Measurements from ENCODE around the gene NFATC4. TPM values are rescaled to one million over a fixed set of nuclear protein-coding genes. Genes with fewer than 3 reads are reported as not detected.
A peak's percentile ranks its signal among the peaks of the same experiment; 100 is the strongest.

Gene NFATC4
- polyA plus RNA-seq (2013, experiment 1 of 2): 5.9 TPM
- 5.1 TPM for polyA plus RNA-seq (2013, experiment 2 of 2)

DNA sequence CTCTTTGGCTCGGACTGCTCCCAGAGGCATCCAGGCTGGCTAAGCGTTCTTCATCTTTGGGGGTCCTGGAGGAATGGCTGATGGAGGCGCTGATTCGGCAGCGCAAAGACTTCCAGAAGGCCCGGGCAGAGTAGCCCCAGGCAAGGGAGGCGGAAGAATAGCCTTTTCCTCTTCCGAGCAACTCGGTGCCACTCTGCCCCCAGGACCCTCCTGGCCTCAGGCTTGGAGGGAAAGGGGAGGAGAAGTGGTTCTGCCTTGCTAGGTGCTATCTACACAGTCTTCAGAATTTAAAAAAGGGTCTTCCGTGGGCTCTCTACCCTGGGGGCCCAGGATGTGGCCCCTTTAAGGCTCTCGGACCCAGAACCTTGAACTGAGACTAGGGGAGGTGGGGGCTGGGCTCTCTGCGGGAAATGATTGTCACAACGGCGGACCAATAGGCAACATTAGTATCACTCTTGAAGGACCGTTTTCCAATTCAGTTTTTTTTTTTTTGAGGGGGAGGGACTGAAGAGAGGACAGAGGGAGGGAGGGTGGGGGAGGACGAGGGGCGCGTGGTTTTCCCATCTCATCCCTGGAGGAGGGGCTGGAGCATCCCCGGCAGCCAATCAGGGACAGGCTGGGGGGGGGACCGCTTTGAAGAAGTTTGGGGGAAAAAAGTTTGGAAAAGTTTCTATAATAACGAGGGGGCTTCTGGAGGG, at the start of gene NFATC4:
TSS of gene NFATC4 (plus strand) at position 671 of the 698 bp plus-strand sequence. CDS start 157 bp downstream, outside the sequence.
- peaks cover 5% of the 10 kb centered on the region for H3K4me1 ChIP-seq (ENCODE audit: control insufficient read depth, low read depth, low read length)
- no peaks in the 10 kb centered on the region for H3K36me3 ChIP-seq (ENCODE audit: control insufficient read depth, insufficient read depth, low read length)
- peak within 1 kb of the TSS; percentile 78 for H4K8ac ChIP-seq (ENCODE audit: low read depth, low read length)
- H2BK5ac ChIP-seq (ENCODE audit: low read length): peak within 1 kb of the TSS; percentile 66
- no peak within 1 kb of the TSS for H4K5ac ChIP-seq (ENCODE audit: low read length)
- H3K18ac ChIP-seq (ENCODE audit: low read length): peak within 1 kb of the TSS; percentile 86
- H3K23ac ChIP-seq (ENCODE audit: low read length): peak within 1 kb of the TSS; percentile 94
- peak within 1 kb of the TSS; percentile 77 for H3K4me2 ChIP-seq (ENCODE audit: low read length)
- H2BK15ac ChIP-seq (replicated peaks; ENCODE audit: low read depth): peak within 1 kb of the TSS; percentile 74
- peak within 1 kb of the TSS; percentile 69 for H3K9ac ChIP-seq (ENCODE audit: low read length)
- WGBS (ENCODE audit: extremely low coverage, insufficient coverage, low lambda C conversion rate): no CpG with 5 or more reads among the region's 21 CpGs
- peak within 1 kb of the TSS; percentile 7 for H2BK120ac ChIP-seq (ENCODE audit: low read depth, low read length)
- DNase-seq: peak; percentile 98
- peak within 1 kb of the TSS; percentile 50 for H3K27ac ChIP-seq (ENCODE audit: low read depth, low read length)
- no peaks in the 10 kb centered on the region for H3K79me2 ChIP-seq (ENCODE audit: control insufficient read depth, insufficient read depth, low read length)
- H3K4ac ChIP-seq (ENCODE audit: low read depth, low read length): peak within 1 kb of the TSS; percentile 28
- peak within 1 kb of the TSS; percentile 62 for H3K4me3 ChIP-seq (ENCODE audit: low read length)
- H3K27me3 ChIP-seq (ENCODE audit: insufficient read depth, low read length, poor library complexity): no peaks in the 10 kb centered on the region
- H2AK5ac ChIP-seq (ENCODE audit: low read length): no peak within 1 kb of the TSS
- peak within 1 kb of the TSS; percentile 81 for H3K56ac ChIP-seq (ENCODE audit: low read length)
- no peaks in the 10 kb centered on the region for H3K79me1 ChIP-seq (ENCODE audit: low read length)

DNA sequence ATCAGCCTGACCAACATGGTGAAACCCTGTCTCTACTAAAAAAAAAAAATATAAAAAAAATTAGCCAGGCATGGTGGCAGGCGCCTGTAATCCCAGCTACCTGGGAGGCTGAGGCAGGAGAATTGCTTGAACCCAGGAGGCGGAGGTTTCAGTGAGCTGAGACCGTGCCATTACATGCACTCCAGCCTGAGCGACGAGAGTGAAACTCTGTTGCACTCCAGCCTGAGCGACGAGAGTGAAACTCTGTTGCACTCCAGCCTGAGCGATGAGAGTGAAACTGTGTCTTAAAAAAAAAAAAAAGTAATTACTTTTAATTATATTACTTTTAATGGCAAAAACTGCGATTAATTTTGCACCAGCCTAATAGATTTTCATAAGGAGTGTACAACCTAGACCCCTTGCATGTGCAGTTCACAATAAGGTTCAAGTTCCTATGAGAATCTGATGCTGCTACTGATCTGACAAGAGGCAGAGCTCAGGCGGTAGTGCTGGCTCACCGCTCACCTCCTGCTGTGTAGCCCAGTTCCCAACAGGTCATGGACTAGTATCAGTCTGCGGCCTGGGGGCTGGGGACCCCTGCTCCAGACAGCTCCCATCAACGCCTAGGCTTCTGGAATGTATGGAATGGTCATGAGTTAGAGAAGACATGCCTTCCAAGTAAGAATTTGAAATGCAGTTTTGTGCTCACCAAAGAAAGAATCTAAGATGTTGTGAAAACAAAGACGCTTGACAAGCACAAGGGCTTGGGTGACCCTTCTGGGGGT, 46.6 kb upstream of the NFATC4 start:
- WGBS (ENCODE audit: extremely low coverage, insufficient coverage, low lambda C conversion rate): no CpG with 5 or more reads among the region's 14 CpGs
- H2AK5ac ChIP-seq (ENCODE audit: low read length): no peak overlapping the region
- no peaks in the 10 kb centered on the region for H3K27me3 ChIP-seq (ENCODE audit: insufficient read depth, low read length, poor library complexity)

DNA sequence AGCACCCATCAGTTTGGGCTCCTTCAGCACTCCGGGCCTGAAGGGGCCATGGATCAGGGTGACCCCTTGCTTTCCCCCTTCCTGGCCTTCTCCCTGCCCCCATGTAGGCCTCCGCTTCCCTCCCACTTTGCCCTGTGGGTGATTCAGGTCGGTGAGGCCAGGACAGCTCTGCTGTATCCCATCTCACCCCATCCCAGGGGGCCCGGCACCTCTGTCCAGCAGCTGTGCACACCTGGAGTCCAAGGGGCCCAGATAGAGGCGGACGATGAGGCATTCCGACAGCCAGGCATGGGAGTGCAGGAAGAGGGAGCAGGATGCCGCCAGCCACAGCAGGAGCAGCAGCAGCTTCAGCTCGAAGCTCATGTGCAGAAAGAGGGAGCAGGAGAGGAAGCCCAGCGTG, 45.3 kb upstream of the NFATC4 start:
- DNase-seq: no peak
- Histone ChIP-seq H3K4ac (ENCODE audit: low read depth, low read length) (no peak overlapping the region), H3K79me1 (ENCODE audit: low read length) (no peaks in the 10 kb centered on the region), H4K8ac (ENCODE audit: low read depth, low read length) (no peak overlapping the region), H3K9ac (ENCODE audit: low read length) (no peak overlapping the region), H3K27me3 (ENCODE audit: insufficient read depth, low read length, poor library complexity) (no peaks in the 10 kb centered on the region), H2BK15ac (replicated peaks; ENCODE audit: low read depth) (no peak overlapping the region), H3K18ac (ENCODE audit: low read length) (no peak overlapping the region), H2BK5ac (ENCODE audit: low read length) (no peak overlapping the region), H3K36me3 (ENCODE audit: control insufficient read depth, insufficient read depth, low read length) (no peaks in the 10 kb centered on the region), H3K4me1 (ENCODE audit: control insufficient read depth, low read depth, low read length) (peaks cover under 1% of the 10 kb centered on the region), H3K4me3 (ENCODE audit: low read length) (no peak overlapping the region), H2BK120ac (ENCODE audit: low read depth, low read length) (no peak overlapping the region), H3K56ac (ENCODE audit: low read length) (no peak overlapping the region), H4K5ac (ENCODE audit: low read length) (no peak overlapping the region), H3K23ac (ENCODE audit: low read length) (no peak overlapping the region), H3K27ac (ENCODE audit: low read depth, low read length) (no peak overlapping the region), H3K4me2 (ENCODE audit: low read length) (no peak overlapping the region), H2AK5ac (ENCODE audit: low read length) (no peak overlapping the region), H3K79me2 (ENCODE audit: control insufficient read depth, insufficient read depth, low read length) (no peaks in the 10 kb centered on the region)
- WGBS (ENCODE audit: extremely low coverage, insufficient coverage, low lambda C conversion rate): no CpG with 5 or more reads among the region's 10 CpGs

More for the DNA sequence above, 46.6 kb upstream of the NFATC4 start:
- Histone ChIP-seq H3K18ac (ENCODE audit: low read length) (no peak overlapping the region), H3K56ac (ENCODE audit: low read length) (no peak overlapping the region), H3K4ac (ENCODE audit: low read depth, low read length) (no peak overlapping the region), H2BK15ac (replicated peaks; ENCODE audit: low read depth) (no peak overlapping the region), H2BK120ac (ENCODE audit: low read depth, low read length) (no peak overlapping the region), H4K8ac (ENCODE audit: low read depth, low read length) (no peak overlapping the region), H3K79me1 (ENCODE audit: low read length) (no peaks in the 10 kb centered on the region), H3K9ac (ENCODE audit: low read length) (no peak overlapping the region), H4K5ac (ENCODE audit: low read length) (no peak overlapping the region), H3K27ac (ENCODE audit: low read depth, low read length) (no peak overlapping the region), H3K4me3 (ENCODE audit: low read length) (no peak overlapping the region), H3K4me1 (ENCODE audit: control insufficient read depth, low read depth, low read length) (peaks cover 10% of the 10 kb centered on the region), H3K4me2 (ENCODE audit: low read length) (no peak overlapping the region), H3K36me3 (ENCODE audit: control insufficient read depth, insufficient read depth, low read length) (no peaks in the 10 kb centered on the region), H2BK5ac (ENCODE audit: low read length) (no peak overlapping the region), H3K79me2 (ENCODE audit: control insufficient read depth, insufficient read depth, low read length) (no peaks in the 10 kb centered on the region), H3K23ac (ENCODE audit: low read length) (no peak overlapping the region)
- peak; percentile 81 for DNase-seq

DNA sequence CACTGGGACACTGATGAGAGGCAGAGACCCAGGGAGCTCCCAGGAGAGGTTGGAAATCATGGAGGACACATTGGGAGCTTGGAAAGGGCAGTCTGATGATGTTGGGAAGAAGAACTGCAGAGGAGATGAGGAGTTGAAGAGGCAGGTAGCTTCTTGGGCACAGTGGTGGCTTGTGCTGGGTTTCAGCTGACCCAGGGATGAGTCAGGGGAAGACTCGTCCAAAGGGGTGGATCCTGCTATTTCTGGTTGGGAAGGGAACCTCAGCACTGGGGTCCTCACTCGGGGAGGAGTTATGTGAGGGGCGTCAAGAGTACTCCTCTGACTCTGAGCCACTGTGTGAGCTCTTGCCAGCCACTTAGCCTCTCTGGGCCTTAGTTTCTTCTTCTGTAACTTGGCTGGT, 44.6 kb upstream of the NFATC4 start:
- Histone ChIP-seq H3K79me1 (ENCODE audit: low read length) (no peaks in the 10 kb centered on the region), H3K23ac (ENCODE audit: low read length) (no peak overlapping the region), H2BK15ac (replicated peaks; ENCODE audit: low read depth) (no peak overlapping the region), H3K9ac (ENCODE audit: low read length) (no peak overlapping the region), H3K4me2 (ENCODE audit: low read length) (no peak overlapping the region), H3K56ac (ENCODE audit: low read length) (no peak overlapping the region), H3K4me1 (ENCODE audit: control insufficient read depth, low read depth, low read length) (no peaks in the 10 kb centered on the region), H2BK120ac (ENCODE audit: low read depth, low read length) (no peak overlapping the region), H3K79me2 (ENCODE audit: control insufficient read depth, insufficient read depth, low read length) (no peaks in the 10 kb centered on the region), H3K36me3 (ENCODE audit: control insufficient read depth, insufficient read depth, low read length) (no peaks in the 10 kb centered on the region), H3K27me3 (ENCODE audit: insufficient read depth, low read length, poor library complexity) (no peaks in the 10 kb centered on the region), H2BK5ac (ENCODE audit: low read length) (no peak overlapping the region), H2AK5ac (ENCODE audit: low read length) (no peak overlapping the region), H3K18ac (ENCODE audit: low read length) (no peak overlapping the region), H3K4me3 (ENCODE audit: low read length) (no peak overlapping the region), H4K8ac (ENCODE audit: low read depth, low read length) (no peak overlapping the region), H3K4ac (ENCODE audit: low read depth, low read length) (no peak overlapping the region), H4K5ac (ENCODE audit: low read length) (no peak overlapping the region), H3K27ac (ENCODE audit: low read depth, low read length) (no peak overlapping the region)
- WGBS (ENCODE audit: extremely low coverage, insufficient coverage, low lambda C conversion rate): no CpG with 5 or more reads among the region's 3 CpGs
- DNase-seq: no peak

DNA sequence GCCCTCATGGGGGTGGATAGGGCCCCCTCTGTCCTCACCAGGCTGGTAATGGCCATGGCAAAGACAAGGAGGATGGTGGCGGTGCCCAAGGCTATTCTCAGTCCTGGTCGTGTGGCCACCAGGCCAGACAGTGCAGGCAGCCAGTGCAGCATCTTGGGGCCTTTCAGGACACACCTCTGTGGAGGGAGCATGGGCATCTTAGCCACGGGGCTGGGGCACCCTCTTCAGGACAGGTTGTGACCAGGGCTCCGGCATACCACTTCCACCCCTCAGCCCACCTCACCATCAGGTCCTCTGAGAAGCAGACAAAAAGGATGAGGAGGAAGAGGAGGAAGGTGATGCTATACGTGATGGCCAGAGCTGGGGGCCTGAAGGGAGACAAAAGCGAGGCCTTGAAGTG, 44.0 kb upstream of the NFATC4 start:
- Histone ChIP-seq H3K79me2 (ENCODE audit: control insufficient read depth, insufficient read depth, low read length) (no peaks in the 10 kb centered on the region), H3K4me3 (ENCODE audit: low read length) (no peak overlapping the region), H4K5ac (ENCODE audit: low read length) (no peak overlapping the region), H3K4ac (ENCODE audit: low read depth, low read length) (no peak overlapping the region), H2AK5ac (ENCODE audit: low read length) (no peak overlapping the region), H2BK5ac (ENCODE audit: low read length) (no peak overlapping the region), H3K23ac (ENCODE audit: low read length) (no peak overlapping the region), H3K27me3 (ENCODE audit: insufficient read depth, low read length, poor library complexity) (no peaks in the 10 kb centered on the region), H3K18ac (ENCODE audit: low read length) (no peak overlapping the region), H3K4me2 (ENCODE audit: low read length) (no peak overlapping the region), H3K9ac (ENCODE audit: low read length) (no peak overlapping the region), H4K8ac (ENCODE audit: low read depth, low read length) (no peak overlapping the region), H3K4me1 (ENCODE audit: control insufficient read depth, low read depth, low read length) (no peaks in the 10 kb centered on the region), H3K56ac (ENCODE audit: low read length) (peak overlapping the region; percentile 7), H3K79me1 (ENCODE audit: low read length) (no peaks in the 10 kb centered on the region), H3K27ac (ENCODE audit: low read depth, low read length) (no peak overlapping the region), H2BK120ac (ENCODE audit: low read depth, low read length) (no peak overlapping the region), H3K36me3 (ENCODE audit: control insufficient read depth, insufficient read depth, low read length) (no peaks in the 10 kb centered on the region), H2BK15ac (replicated peaks; ENCODE audit: low read depth) (no peak overlapping the region)
- no peak for DNase-seq
- no CpG with 5 or more reads among the region's 6 CpGs for WGBS (ENCODE audit: extremely low coverage, insufficient coverage, low lambda C conversion rate)

All from mesendoderm (in vitro differentiated cells).